ENCODE measurements around the gene NEK1. TPM values are rescaled to one million over a fixed set of nuclear protein-coding genes. Genes with fewer than 3 reads are reported as not detected.

Gene NEK1
- total and polyA plus RNA-seq, 2 of the 13 experiments (the other 11 are each of a cell fraction or from before 2014, with no cell fraction given), result 2.9 to 5.4 TPM

DNA sequence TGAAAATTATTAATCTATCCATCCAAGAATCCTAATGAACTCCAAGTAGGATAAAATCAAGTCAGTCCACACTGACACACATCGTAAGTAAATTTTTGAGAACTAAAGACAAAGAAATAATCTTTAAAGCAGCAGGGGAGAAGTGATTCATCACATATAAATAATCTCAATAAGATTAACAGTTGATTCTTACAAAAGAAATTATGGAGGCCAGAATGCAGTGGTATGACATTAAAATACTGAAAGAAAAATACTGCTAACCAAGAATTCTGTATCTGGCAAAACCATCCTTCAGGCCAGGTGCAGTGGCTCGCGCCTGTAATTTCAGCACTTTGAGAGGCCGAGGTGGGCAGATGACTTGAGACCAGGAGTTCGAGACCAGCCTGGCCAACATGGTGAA, 245.6 kb downstream of the NEK1 start:
- no peak for FAIRE-seq
- in situ Hi-C loops (cut with HindIII; ENCODE audit: extremely low pct_ligation_motif_present, low pct_unique_long_range_greater_than_20kb) (no loop called here), intact Hi-C loops (cut with micrococcal nuclease; ENCODE audit: unreplicated experiment) (no loop called here)
- Histone ChIP-seq H3K27me3 (ENCODE audit: control insufficient read depth in 1 of 2, insufficient read depth in 2 of 2, low read length in 2 of 2) (no peaks in the 10 kb centered on the region), H3K4me1 (ENCODE audit: insufficient read depth, low read length) (no peaks in the 10 kb centered on the region), H4K20me1 (ENCODE audit: insufficient read depth, low read length) (no peaks in the 10 kb centered on the region), H2AFZ (ENCODE audit: low read length) (no peak overlapping the region), H3K36me3 (replicated peaks in 1 of 2; ENCODE audit: control insufficient read depth in 1 of 2, insufficient read depth in 2 of 2, low read length in 2 of 2) (no peaks in the 10 kb centered on the region), H3K9ac (ENCODE audit: insufficient read depth, low read depth, low read length) (no peak overlapping the region), H3K79me2 (ENCODE audit: insufficient read depth, low read length) (no peaks in the 10 kb centered on the region), H3K9me3 (ENCODE audit: low read length) (no peaks in the 10 kb centered on the region), H3K4me2 (ENCODE audit: low read depth, low read length) (no peak overlapping the region), H3K4me3 (replicated peaks in 1 of 3; ENCODE audit: insufficient read depth in 1 of 3, low read depth in 2 of 3, low read length in 3 of 3) (no peak overlapping the region), H3K27ac (ENCODE audit: extremely low read length, insufficient read depth, low read length) (no peak overlapping the region)
- no peak for TF ChIP-seq FLYWCH1 (CRISPR knock-in tag; IDR thresholded peaks at IDR 0.05)
- no peak for TF ChIP-seq JUND (CRISPR knock-in tag; IDR thresholded peaks at IDR 0.05)
- TF ChIP-seq ZNF800 (CRISPR knock-in tag; IDR thresholded peaks at IDR 0.05), result no peak
- TF ChIP-seq ZNF317 (CRISPR knock-in tag; IDR thresholded peaks at IDR 0.05), result peak; percentile 93
- TF ChIP-seq MBNL3 (CRISPR knock-in tag; conservative IDR thresholded peaks at IDR 0.05), result no peak
- 53% methylated on average over 5 of the region's 5 CpGs for WGBS (ENCODE audit: low lambda C conversion rate)
- no peak for DNase-seq (ENCODE audit: low spot score)
- CTCF ChIA-PET (ENCODE audit: low intra/inter-chr PET ratio, low total read pairs), result no interaction called here
- BruUV-seq (replicated peaks), result no TSS peak
- ATAC-seq, result no peak
- POLR2A ChIA-PET, result no interaction called here

DNA sequence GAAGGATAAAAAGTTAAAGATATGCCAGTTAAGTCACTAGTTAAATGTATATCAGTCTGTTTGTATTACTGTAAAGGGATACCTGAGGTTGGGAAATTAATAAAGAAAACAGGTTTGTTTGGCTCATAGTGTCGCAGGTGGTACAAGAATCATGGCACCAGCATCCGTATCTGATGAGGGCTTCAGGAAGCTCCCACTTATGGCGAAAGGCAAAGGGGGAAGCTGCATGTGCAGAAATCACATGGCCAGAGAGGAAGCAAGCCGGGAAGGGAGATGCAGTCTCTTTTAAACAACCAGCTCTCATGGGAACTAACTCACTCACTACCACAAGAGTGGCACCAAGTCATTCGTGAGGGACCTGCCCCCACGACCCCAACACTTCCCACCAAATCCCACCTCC, 249.8 kb downstream of the NEK1 start:
- DNase-seq (ENCODE audit: low spot score) (no peak), ATAC-seq (no peak), FAIRE-seq (no peak)
- H2AFZ ChIP-seq (ENCODE audit: low read length), result no peak overlapping the region
- no peak overlapping the region for H3K27ac ChIP-seq (ENCODE audit: extremely low read length, insufficient read depth, low read length)
- ChIA-PET POLR2A (no interaction called here), CTCF (ENCODE audit: low intra/inter-chr PET ratio, low total read pairs) (no interaction called here)
- H3K4me1 ChIP-seq (ENCODE audit: insufficient read depth, low read length), result no peaks in the 10 kb centered on the region
- no peak overlapping the region for H3K4me2 ChIP-seq (ENCODE audit: low read depth, low read length)
- H3K9me3 ChIP-seq (ENCODE audit: low read length), result no peaks in the 10 kb centered on the region
- in situ Hi-C loops (cut with HindIII; ENCODE audit: extremely low pct_ligation_motif_present, low pct_unique_long_range_greater_than_20kb), result no loop called here
- H3K79me2 ChIP-seq (ENCODE audit: insufficient read depth, low read length), result no peaks in the 10 kb centered on the region
- intact Hi-C loops (cut with micrococcal nuclease; ENCODE audit: unreplicated experiment), result no loop called here
- H3K36me3 ChIP-seq (replicated peaks in 1 of 2; ENCODE audit: control insufficient read depth in 1 of 2, insufficient read depth in 2 of 2, low read length in 2 of 2), result no peaks in the 10 kb centered on the region
- 40% methylated on average over 6 of the region's 6 CpGs for WGBS (ENCODE audit: low lambda C conversion rate)
- TF ChIP-seq ZNF503 (CRISPR knock-in tag; IDR thresholded peaks at IDR 0.05) (no peak), RFXANK (CRISPR knock-in tag; IDR thresholded peaks at IDR 0.05) (no peak), CENPT (CRISPR knock-in tag; IDR thresholded peaks at IDR 0.05; ENCODE audit: low read depth) (no peak), HBP1 (CRISPR knock-in tag; IDR thresholded peaks at IDR 0.05; ENCODE audit: low read depth) (no peak), FOSL1 (CRISPR knock-in tag; IDR thresholded peaks at IDR 0.05; ENCODE audit: borderline replicate concordance) (no peak), FOSL2 (CRISPR knock-in tag; IDR thresholded peaks at IDR 0.05) (no peak), TCF7L2 (IDR thresholded peaks at IDR 0.05; ENCODE audit: low read depth, low read length) (no peak), FOXO1 (CRISPR knock-in tag; IDR thresholded peaks at IDR 0.05) (no peak), ZNF891 (CRISPR knock-in tag; IDR thresholded peaks at IDR 0.05) (no peak)
- no peaks in the 10 kb centered on the region for H4K20me1 ChIP-seq (ENCODE audit: insufficient read depth, low read length)
- H3K4me3 ChIP-seq (replicated peaks in 1 of 3; ENCODE audit: insufficient read depth in 1 of 3, low read depth in 2 of 3, low read length in 3 of 3), result no peak overlapping the region
- no peak overlapping the region for H3K9ac ChIP-seq (ENCODE audit: insufficient read depth, low read depth, low read length)
- no peaks in the 10 kb centered on the region for H3K27me3 ChIP-seq (ENCODE audit: control insufficient read depth in 1 of 2, insufficient read depth in 2 of 2, low read length in 2 of 2)
- no TSS peak for BruUV-seq (replicated peaks)

Data from HepG2 (cell line).